ENCODE data around the gene GNG7.

Gene GNG7

GRCh38 chr19:2702170-2703076, at the start of gene GNG7:
GNG7 (minus strand) TSS chr19:2702694; CDS start chr19:2520688, 182,006 bp downstream.
- peak; percentile 40 for DNase-seq

GRCh38 chr19:2751438-2751830, 48.9 kb upstream of the GNG7 start:
- DNase-seq = no peak

- DNase-seq = no peak
These were observed 48.4 kb upstream of the GNG7 start for GRCh38 chr19:2750808-2751437.

GRCh38 chr19:2747349-2747748, 44.9 kb upstream of the GNG7 start:
- DNase-seq = no peak

- DNase-seq = no peak
These were observed 41.6 kb upstream of the GNG7 start for GRCh38 chr19:2744113-2744512.

GRCh38 chr19:2743099-2743498, 40.6 kb upstream of the GNG7 start:
- DNase-seq = no peak

GRCh38 chr19:2740314-2740656, 37.8 kb upstream of the GNG7 start:
- DNase-seq = no peak

GRCh38 chr19:2739602-2740313, 37.3 kb upstream of the GNG7 start, which contains the start of gene SLC39A3:
SLC39A3 (minus strand) TSS chr19:2740017; CDS start chr19:2737257, 2,760 bp downstream.
- DNase-seq = peak; percentile 74

- no peak for DNase-seq
These were observed 34.2 kb upstream of the GNG7 start for GRCh38 chr19:2736550-2737190.

GRCh38 chr19:2735374-2735773, 32.9 kb upstream of the GNG7 start:
- no peak for DNase-seq

GRCh38 chr19:2734589-2735288, 32.2 kb upstream of the GNG7 start:
- DNase-seq = no peak

- DNase-seq = no peak
These were observed 31.6 kb upstream of the GNG7 start for GRCh38 chr19:2733930-2734588.

- no peak for DNase-seq
These were observed 30.4 kb upstream of the GNG7 start for GRCh38 chr19:2732883-2733282.

- DNase-seq = no peak
These were observed 29.7 kb upstream of the GNG7 start for GRCh38 chr19:2732157-2732725.

GRCh38 chr19:2731181-2731995, 28.9 kb upstream of the GNG7 start:
- no peak for DNase-seq

GRCh38 chr19:2729943-2730818, 27.7 kb upstream of the GNG7 start:
- DNase-seq = no peak

- DNase-seq = no peak
These were observed 26.4 kb upstream of the GNG7 start for GRCh38 chr19:2728783-2729387.

- DNase-seq = no peak
These were observed 25.1 kb upstream of the GNG7 start for GRCh38 chr19:2727640-2727944.

- DNase-seq = peak; percentile 3
These were observed 24.6 kb upstream of the GNG7 start for GRCh38 chr19:2726904-2727639.

Data from NCI-H748 treated with DMSO at 0.1 percent for 48 hours (cell line).